ENCODE results near the gene HENMT1. TPM values are rescaled to one million over a fixed set of nuclear protein-coding genes. Genes with fewer than 3 reads are reported as not detected.
A peak's percentile ranks its signal among the peaks of the same experiment; 100 is the strongest.
"Not testable (repeated sequence)": the region's sequence is repeated elsewhere in the genome, so short reads cannot be mapped to it uniquely, and the experiment has no call there.

The HENMT1 gene
- polyA plus RNA-seq, 1 donor from 2014 or later: 10.1 TPM

- Mint-ChIP-seq H3K27me3 (peaks cover 1% of the 10 kb centered on the region), H3K9me3 (no peaks in the 10 kb centered on the region), H3K4me1 (peaks cover 27 to 32% (median 29%) of the 10 kb centered on the region in 3 donors), H3K36me3 (peaks cover 3% of the 10 kb centered on the region), H3K4me3 (peak overlapping the region; percentile 84 to 99 (median 98)), H3K27ac (peak overlapping the region; percentile 90 to 100 (median 100))
Observed at GRCh38 chr1:108691128-108691941, 30.4 kb upstream of the HENMT1 start.

- H3K4me3 Mint-ChIP-seq: no peak overlapping the region
- peaks cover 7 to 12% (median 11%) of the 10 kb centered on the region in 3 donors for H3K4me1 Mint-ChIP-seq
- no peaks in the 10 kb centered on the region for H3K9me3 Mint-ChIP-seq
- H3K27ac Mint-ChIP-seq: no peak overlapping the region
- H3K27me3 Mint-ChIP-seq: peaks cover 3% of the 10 kb centered on the region
- peaks cover 1% of the 10 kb centered on the region for H3K36me3 Mint-ChIP-seq
Observed at GRCh38 chr1:108686614-108687313, 25.9 kb upstream of the HENMT1 start.

GRCh38 chr1:108685529-108685928 is 24.6 kb upstream of the HENMT1 start:
- Mint-ChIP-seq H3K27me3 (peaks cover 2% of the 10 kb centered on the region), H3K4me3 (no peak overlapping the region), H3K9me3 (no peaks in the 10 kb centered on the region), H3K27ac (no peak overlapping the region), H3K36me3 (peaks cover 1% of the 10 kb centered on the region), H3K4me1 (peaks cover 0 to 2% (median 0%) of the 10 kb centered on the region in 3 donors)

- H3K36me3 Mint-ChIP-seq, H3K9me3 Mint-ChIP-seq, H3K27me3 Mint-ChIP-seq, H3K4me3 Mint-ChIP-seq, H3K4me1 Mint-ChIP-seq, H3K27ac Mint-ChIP-seq: not testable (repeated sequence)
Observed at GRCh38 chr1:108681701-108682100, 20.8 kb upstream of the HENMT1 start.

- peak overlapping the region in 2 of 4 donors; percentile 32 to 67 for H3K4me3 Mint-ChIP-seq
- H3K36me3 Mint-ChIP-seq: no peaks in the 10 kb centered on the region
- no peaks in the 10 kb centered on the region for H3K9me3 Mint-ChIP-seq
- peaks cover 0 to 3% (median 2%) of the 10 kb centered on the region in 3 donors for H3K4me1 Mint-ChIP-seq
- H3K27ac Mint-ChIP-seq: no peak overlapping the region
- H3K27me3 Mint-ChIP-seq: peaks cover 4% of the 10 kb centered on the region
Observed at GRCh38 chr1:108679586-108680213, 18.8 kb upstream of the HENMT1 start.

GRCh38 chr1:108678706-108679105 is 17.8 kb upstream of the HENMT1 start:
- Mint-ChIP-seq H3K4me1 (peaks cover 0 to 3% (median 2%) of the 10 kb centered on the region in 3 donors), H3K36me3 (no peaks in the 10 kb centered on the region), H3K27ac (no peak overlapping the region), H3K27me3 (peaks cover 4% of the 10 kb centered on the region), H3K4me3 (no peak overlapping the region), H3K9me3 (no peaks in the 10 kb centered on the region)

GRCh38 chr1:108671143-108671542 is 10.2 kb upstream of the HENMT1 start:
- H3K4me3 Mint-ChIP-seq: no peak overlapping the region
- no peaks in the 10 kb centered on the region for H3K9me3 Mint-ChIP-seq
- no peaks in the 10 kb centered on the region for H3K4me1 Mint-ChIP-seq
- no peak overlapping the region for H3K27ac Mint-ChIP-seq
- H3K36me3 Mint-ChIP-seq: no peaks in the 10 kb centered on the region
- peaks cover 7% of the 10 kb centered on the region for H3K27me3 Mint-ChIP-seq

- Mint-ChIP-seq H3K36me3 (no peaks in the 10 kb centered on the region), H3K4me1 (no peaks in the 10 kb centered on the region), H3K4me3 (no peak overlapping the region), H3K27ac (no peak overlapping the region), H3K27me3 (peaks cover 7% of the 10 kb centered on the region), H3K9me3 (no peaks in the 10 kb centered on the region)
Observed at GRCh38 chr1:108670131-108670773, 9.4 kb upstream of the HENMT1 start.

- H3K9me3 Mint-ChIP-seq: no peaks in the 10 kb centered on the region
- peaks cover 7% of the 10 kb centered on the region for H3K27me3 Mint-ChIP-seq
- no peaks in the 10 kb centered on the region for H3K4me1 Mint-ChIP-seq
- H3K27ac Mint-ChIP-seq: no peak overlapping the region
- H3K4me3 Mint-ChIP-seq: no peak overlapping the region
- H3K36me3 Mint-ChIP-seq: no peaks in the 10 kb centered on the region
Observed at GRCh38 chr1:108669679-108670078, 8.8 kb upstream of the HENMT1 start.

- H3K27me3 Mint-ChIP-seq: peaks cover 7% of the 10 kb centered on the region
- no peaks in the 10 kb centered on the region for H3K4me1 Mint-ChIP-seq
- no peak overlapping the region for H3K27ac Mint-ChIP-seq
- no peaks in the 10 kb centered on the region for H3K9me3 Mint-ChIP-seq
- no peaks in the 10 kb centered on the region for H3K36me3 Mint-ChIP-seq
- H3K4me3 Mint-ChIP-seq: no peak overlapping the region
Observed at GRCh38 chr1:108668777-108669176, 7.9 kb upstream of the HENMT1 start.

GRCh38 chr1:108667422-108667821 is 6.5 kb upstream of the HENMT1 start:
- H3K27ac Mint-ChIP-seq, H3K4me1 Mint-ChIP-seq: not testable (repeated sequence)

GRCh38 chr1:108665771-108666170 is 4.9 kb upstream of the HENMT1 start:
- peaks cover 0 to 10% (median 7%) of the 10 kb centered on the region in 3 donors for H3K4me1 Mint-ChIP-seq
- no peaks in the 10 kb centered on the region for H3K9me3 Mint-ChIP-seq
- H3K4me3 Mint-ChIP-seq: no peak overlapping the region
- H3K27me3 Mint-ChIP-seq: peaks cover 7% of the 10 kb centered on the region
- H3K36me3 Mint-ChIP-seq: no peaks in the 10 kb centered on the region
- no peak overlapping the region for H3K27ac Mint-ChIP-seq

More at GRCh38 chr1:108667422-108667821, 6.5 kb upstream of the HENMT1 start:
- H3K4me3 Mint-ChIP-seq, H3K9me3 Mint-ChIP-seq, H3K27me3 Mint-ChIP-seq, H3K36me3 Mint-ChIP-seq: not testable (repeated sequence)

- H3K36me3 Mint-ChIP-seq: no peaks in the 10 kb centered on the region
- H3K27ac Mint-ChIP-seq: peak overlapping the region in 1 of 3 donors; percentile 26
- peaks cover 6% of the 10 kb centered on the region for H3K27me3 Mint-ChIP-seq
- H3K4me1 Mint-ChIP-seq: peaks cover 2 to 11% (median 7%) of the 10 kb centered on the region in 3 donors
- H3K9me3 Mint-ChIP-seq: no peaks in the 10 kb centered on the region
- no peak overlapping the region for H3K4me3 Mint-ChIP-seq
Observed at GRCh38 chr1:108665067-108665466, 4.2 kb upstream of the HENMT1 start.

- H3K9me3 Mint-ChIP-seq: no peaks in the 10 kb centered on the region
Observed at GRCh38 chr1:108664481-108664880, 3.6 kb upstream of the HENMT1 start.

GRCh38 chr1:108663074-108663473 is 2.2 kb upstream of the HENMT1 start:
- H3K4me1 Mint-ChIP-seq: peaks cover 4 to 11% (median 7%) of the 10 kb centered on the region in 3 donors
- no peaks in the 10 kb centered on the region for H3K36me3 Mint-ChIP-seq
- H3K27ac Mint-ChIP-seq: peak overlapping the region in 1 of 3 donors; percentile 95
- no peaks in the 10 kb centered on the region for H3K9me3 Mint-ChIP-seq
- H3K27me3 Mint-ChIP-seq: no peaks in the 10 kb centered on the region
- H3K4me3 Mint-ChIP-seq: peak overlapping the region in 1 of 4 donors; percentile 96

More at GRCh38 chr1:108664481-108664880, 3.6 kb upstream of the HENMT1 start:
- H3K27ac Mint-ChIP-seq: peak overlapping the region in 1 of 3 donors; percentile 26
- peaks cover under 1% of the 10 kb centered on the region for H3K27me3 Mint-ChIP-seq
- H3K4me3 Mint-ChIP-seq: peak overlapping the region in 1 of 4 donors; percentile 22
- no peaks in the 10 kb centered on the region for H3K36me3 Mint-ChIP-seq
- peaks cover 4 to 11% (median 7%) of the 10 kb centered on the region in 3 donors for H3K4me1 Mint-ChIP-seq
